KBM-7 (cell line): ENCODE results near the gene HBQ1.
"Not testable (repeated sequence)": the region's sequence is repeated elsewhere in the genome, so short reads cannot be mapped to it uniquely, and the experiment has no call there.

ENCODE experiments used
- DNase-seq: peaks from one replicate; pipeline ENCODE4 v3.0.0-alpha.2; 2015
- in situ Hi-C: fragments of 300-500 bp; cut with MboI; formaldehyde crosslinking; loops from 2 replicates; pipeline ENCODE4 v1.14.3; 2020; ENCODE audit warnings: low sequenced_read_pairs, low pct_unique_long_range_greater_than_20kb, mixed read lengths

HBQ1 gene

GRCh38 chr16:159136-159849, 21.0 kb upstream of the HBQ1 start:
- DNase-seq = no peak
- in situ Hi-C loops = no loop called here

- DNase-seq, in situ Hi-C loops: not testable (repeated sequence)
These were observed 20.0 kb upstream of the HBQ1 start for GRCh38 chr16:160242-160641.

GRCh38 chr16:160691-161190, 19.5 kb upstream of the HBQ1 start:
- DNase-seq = no peak
- in situ Hi-C loops = no loop called here

- in situ Hi-C loops = no loop called here
- DNase-seq = no peak
These were observed 17.8 kb upstream of the HBQ1 start for GRCh38 chr16:162271-162991.

- in situ Hi-C loops, DNase-seq: not testable (repeated sequence)
These were observed 17.1 kb upstream of the HBQ1 start for GRCh38 chr16:163139-163538.

GRCh38 chr16:163696-164095, 16.6 kb upstream of the HBQ1 start:
- in situ Hi-C loops, DNase-seq: not testable (repeated sequence)

GRCh38 chr16:164134-164823, 16.0 kb upstream of the HBQ1 start:
- in situ Hi-C loops, DNase-seq: not testable (repeated sequence)

- in situ Hi-C loops = no loop called here
- DNase-seq = no peak
These were observed 15.3 kb upstream of the HBQ1 start for GRCh38 chr16:164827-165538.

- in situ Hi-C loops = no loop called here
- DNase-seq = no peak
These were observed 14.5 kb upstream of the HBQ1 start, which contains the start of gene HBM for GRCh38 chr16:165539-166374. Gene HBM, plus strand, starts transcription at chr16:165978. Its CDS starts 20 bp downstream, at chr16:165998.

GRCh38 chr16:166375-167121, 13.7 kb upstream of the HBQ1 start:
- in situ Hi-C loops = no loop called here
- DNase-seq = peak; percentile 43

GRCh38 chr16:167122-167690, 13.1 kb upstream of the HBQ1 start:
- in situ Hi-C loops = no loop called here

GRCh38 chr16:168424-168823, 11.8 kb upstream of the HBQ1 start:
- in situ Hi-C loops = no loop called here

More at GRCh38 chr16:167122-167690, 13.1 kb upstream of the HBQ1 start:
- no peak for DNase-seq

GRCh38 chr16:169014-169413, 11.2 kb upstream of the HBQ1 start:
- in situ Hi-C loops = no loop called here
- no peak for DNase-seq

More at GRCh38 chr16:168424-168823, 11.8 kb upstream of the HBQ1 start:
- DNase-seq = no peak

- in situ Hi-C loops = not testable (repeated sequence)
- DNase-seq = peak; percentile 37
These were observed 10.2 kb upstream of the HBQ1 start for GRCh38 chr16:170088-170507.

GRCh38 chr16:170788-171187, 9.5 kb upstream of the HBQ1 start:
- no peak for DNase-seq
- in situ Hi-C loops = no loop called here

GRCh38 chr16:172374-172941, 7.8 kb upstream of the HBQ1 start, which contains the start of gene HBA2:
Gene HBA2, plus strand, starts transcription at chr16:172876. Its CDS starts 37 bp downstream, at chr16:172913.
- DNase-seq, in situ Hi-C loops: not testable (repeated sequence)
